Fibroblast of villous mesenchyme (primary cell): ENCODE results near the gene LDB3. TPM values are rescaled to one million over a fixed set of nuclear protein-coding genes. Genes with fewer than 3 reads are reported as not detected.

Experiments used
- DNase-seq: peaks from one replicate; pipeline ENCODE4 v3.0.0-alpha.2; 2010; ENCODE audit warnings: low read depth
- H3K4me3 ChIP-seq: 2 replicates; pipeline ENCODE4 v1.5.1; 2011; ENCODE audit warnings: low read depth, mild to moderate bottlenecking, low read length
- total RNA-seq: library from RNA; depleted of rRNA; stranded (reverse); fragments of >200 nt; gene quantifications from 2 replicates; pipeline ENCODE4 v1.2.3, GENCODE V29; 2012
- TF ChIP-seq, protein P1 (sequence below): IDR thresholded peaks from 2 replicates; pipeline ENCODE4 v1.5.1; 2012; ENCODE audit warnings: low read depth, mild to moderate bottlenecking, low read length; ENCODE audit not compliant: insufficient read depth

Gene LDB3
- total RNA-seq, 1 donor, result under 0.01 TPM

GRCh38 chr10:86671419-86671818 is 3.1 kb downstream of the LDB3 start:
- no peak overlapping the region for H3K4me3 ChIP-seq
- TF ChIP-seq, protein P1, sequence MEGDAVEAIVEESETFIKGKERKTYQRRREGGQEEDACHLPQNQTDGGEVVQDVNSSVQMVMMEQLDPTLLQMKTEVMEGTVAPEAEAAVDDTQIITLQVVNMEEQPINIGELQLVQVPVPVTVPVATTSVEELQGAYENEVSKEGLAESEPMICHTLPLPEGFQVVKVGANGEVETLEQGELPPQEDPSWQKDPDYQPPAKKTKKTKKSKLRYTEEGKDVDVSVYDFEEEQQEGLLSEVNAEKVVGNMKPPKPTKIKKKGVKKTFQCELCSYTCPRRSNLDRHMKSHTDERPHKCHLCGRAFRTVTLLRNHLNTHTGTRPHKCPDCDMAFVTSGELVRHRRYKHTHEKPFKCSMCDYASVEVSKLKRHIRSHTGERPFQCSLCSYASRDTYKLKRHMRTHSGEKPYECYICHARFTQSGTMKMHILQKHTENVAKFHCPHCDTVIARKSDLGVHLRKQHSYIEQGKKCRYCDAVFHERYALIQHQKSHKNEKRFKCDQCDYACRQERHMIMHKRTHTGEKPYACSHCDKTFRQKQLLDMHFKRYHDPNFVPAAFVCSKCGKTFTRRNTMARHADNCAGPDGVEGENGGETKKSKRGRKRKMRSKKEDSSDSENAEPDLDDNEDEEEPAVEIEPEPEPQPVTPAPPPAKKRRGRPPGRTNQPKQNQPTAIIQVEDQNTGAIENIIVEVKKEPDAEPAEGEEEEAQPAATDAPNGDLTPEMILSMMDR, result no peak
- DNase-seq, result no peak

- H3K4me3 ChIP-seq, result no peak overlapping the region
- DNase-seq, result peak; percentile 16
- TF ChIP-seq, protein P1, result no peak
Measured at GRCh38 chr10:86671985-86672710, 3.8 kb downstream of the LDB3 start.

- DNase-seq, result no peak
- H3K4me3 ChIP-seq, result no peak overlapping the region
- TF ChIP-seq, protein P1, result no peak
Measured at GRCh38 chr10:86673216-86673826, 5.0 kb downstream of the LDB3 start.

- no peak for DNase-seq
- H3K4me3 ChIP-seq, result no peak overlapping the region
- TF ChIP-seq, protein P1, result no peak
Measured at GRCh38 chr10:86673827-86674581, 5.7 kb downstream of the LDB3 start.

DNA sequence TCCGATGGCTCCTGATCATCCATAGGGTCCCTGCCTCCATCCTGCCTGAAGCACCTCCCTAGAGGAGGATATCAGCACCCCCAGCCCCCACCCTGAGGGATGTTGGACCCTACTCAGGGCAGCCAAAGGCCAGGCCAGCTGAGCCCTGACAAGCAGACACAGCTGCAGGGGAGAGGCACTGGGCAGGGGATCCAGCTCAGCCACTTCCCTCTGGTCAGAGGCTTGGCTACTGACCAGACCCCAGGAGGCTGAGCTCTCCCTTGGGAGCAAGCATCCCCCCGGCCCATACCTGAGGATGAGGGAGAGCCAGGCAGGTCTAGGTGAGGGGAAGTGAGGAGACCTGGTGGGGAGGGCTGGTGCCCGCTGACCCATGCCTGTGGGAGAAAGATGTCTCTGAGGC is 6.6 kb downstream of the LDB3 start:
- TF ChIP-seq, protein P1, result no peak
- no peak overlapping the region for H3K4me3 ChIP-seq
- DNase-seq, result no peak

DNA sequence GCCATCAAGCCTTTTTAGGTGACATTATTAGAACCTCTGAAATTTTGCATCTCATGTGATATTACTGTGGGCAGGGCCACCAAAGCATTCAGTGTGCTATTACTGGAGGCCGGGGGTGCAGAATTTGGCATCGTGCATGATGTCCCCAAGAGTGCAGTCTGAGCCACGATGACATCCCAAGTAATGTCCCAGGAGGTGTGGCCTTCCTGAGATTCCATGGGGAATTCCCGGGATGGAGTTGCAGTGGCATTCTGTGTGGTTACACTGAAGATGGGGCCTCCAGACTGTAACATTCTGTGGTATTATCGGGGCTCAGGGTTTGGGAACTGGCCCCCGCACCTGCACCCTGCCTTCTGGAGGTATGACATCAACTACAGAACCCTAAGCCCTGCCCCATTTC is 9.1 kb downstream of the LDB3 start:
- TF ChIP-seq, protein P1, result no peak
- DNase-seq, result no peak
- no peak overlapping the region for H3K4me3 ChIP-seq
